Activated effector memory CD4-positive, alpha-beta T cell treated with Interleukin-2 at 50 U/mL for 16 hours (primary cell): ENCODE data around the gene GJB4.
"Not testable (repeated sequence)": the region's sequence is repeated elsewhere in the genome, so short reads cannot be mapped to it uniquely, and the experiment has no call there.

Experiments
- DNase-seq: peaks from one replicate; pipeline ENCODE4 v3.0.0-alpha.2; 2020

GJB4 gene

GRCh38 chr1:34759503-34760357, at the start of gene GJB4:
Gene GJB4 (plus strand): TSS chr1:34759740. CDS start chr1:34761255, 1,515 bp downstream.
- DNase-seq = no peak

- no peak for DNase-seq
Measured at GRCh38 chr1:34710812-34711211, 48.7 kb upstream of the GJB4 start.

- DNase-seq = no peak
Measured at GRCh38 chr1:34711485-34711884, 48.1 kb upstream of the GJB4 start.

GRCh38 chr1:34712007-34712688, 47.4 kb upstream of the GJB4 start:
- no peak for DNase-seq

GRCh38 chr1:34713443-34713842, 46.1 kb upstream of the GJB4 start:
- DNase-seq = no peak

- DNase-seq = no peak
Measured at GRCh38 chr1:34714386-34714785, 45.2 kb upstream of the GJB4 start.

GRCh38 chr1:34715139-34715538, 44.4 kb upstream of the GJB4 start:
- no peak for DNase-seq

- DNase-seq = no peak
Measured at GRCh38 chr1:34721241-34721640, 38.3 kb upstream of the GJB4 start.

- DNase-seq = no peak
Measured at GRCh38 chr1:34721646-34722355, 37.7 kb upstream of the GJB4 start.

GRCh38 chr1:34726861-34727260, 32.7 kb upstream of the GJB4 start:
- DNase-seq = no peak

- no peak for DNase-seq
Measured at GRCh38 chr1:34730485-34730884, 29.1 kb upstream of the GJB4 start.

- not testable (repeated sequence) for DNase-seq
Measured at GRCh38 chr1:34732831-34733230, 26.7 kb upstream of the GJB4 start.

GRCh38 chr1:34736692-34737091, 22.8 kb upstream of the GJB4 start:
- DNase-seq = no peak

- not testable (repeated sequence) for DNase-seq
Measured at GRCh38 chr1:34737236-34737635, 22.3 kb upstream of the GJB4 start.

GRCh38 chr1:34739613-34740012, 19.9 kb upstream of the GJB4 start:
- no peak for DNase-seq

- no peak for DNase-seq
Measured at GRCh38 chr1:34740161-34740868, 19.2 kb upstream of the GJB4 start.

- DNase-seq = peak; percentile 56
Measured at GRCh38 chr1:34742667-34743270, 16.8 kb upstream of the GJB4 start.

- no peak for DNase-seq
Measured at GRCh38 chr1:34743775-34744174, 15.8 kb upstream of the GJB4 start.

- DNase-seq = no peak
Measured at GRCh38 chr1:34744851-34745250, 14.7 kb upstream of the GJB4 start.

GRCh38 chr1:34745666-34746065, 13.9 kb upstream of the GJB4 start:
- no peak for DNase-seq

GRCh38 chr1:34746101-34746500, 13.4 kb upstream of the GJB4 start:
- no peak for DNase-seq
